ENCODE measurements around the gene GBP1.
"Not testable (repeated sequence)": the region's sequence is repeated elsewhere in the genome, so short reads cannot be mapped to it uniquely, and the experiment has no call there.

GBP1 gene

DNA sequence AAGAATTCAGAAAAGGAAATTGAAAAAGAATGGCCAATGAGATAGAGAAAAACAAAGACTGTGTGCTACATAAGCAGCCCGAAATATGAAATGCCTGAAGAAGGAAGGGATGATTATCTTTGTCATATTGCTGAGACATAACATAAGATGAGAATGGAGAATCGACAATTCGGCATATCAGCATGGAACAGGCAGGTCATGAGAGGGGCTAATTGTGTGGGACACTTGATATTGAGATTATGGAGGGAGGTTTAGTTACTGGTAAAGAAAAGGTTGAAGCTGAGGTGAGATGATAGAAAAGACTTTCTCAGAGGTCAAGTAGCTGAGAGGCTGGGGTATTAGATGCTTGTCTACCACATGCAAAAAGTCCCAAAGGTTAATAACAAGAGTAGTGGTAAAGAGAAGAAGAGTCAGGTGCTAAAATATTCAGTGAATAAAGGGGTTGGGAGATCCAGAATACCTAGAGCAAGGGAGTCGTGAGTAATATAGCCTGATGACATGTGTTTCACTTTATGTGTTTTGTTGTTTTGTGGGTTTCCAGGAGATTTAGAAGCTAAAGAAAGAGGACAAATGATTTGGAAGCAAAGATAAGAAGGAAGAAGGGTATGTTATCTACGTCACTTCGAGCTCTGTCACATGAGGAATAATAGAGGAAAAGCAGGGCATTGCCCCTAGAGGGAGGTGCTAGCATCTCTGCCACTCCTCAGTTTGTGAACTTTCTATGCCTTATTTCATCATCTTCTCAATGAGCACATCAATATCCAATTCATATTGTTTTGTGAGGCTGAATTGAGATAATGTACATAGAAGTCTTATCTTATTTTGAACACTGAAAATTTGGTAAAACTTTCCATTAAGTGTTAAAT, 18.5 kb downstream of the GBP1 start:
- H3K4me1 ChIP-seq (ENCODE audit: control insufficient read depth in 2 of 2, insufficient read depth in 1 of 2, low read depth in 1 of 2, low read length in 2 of 2); H2BK15ac ChIP-seq (ENCODE audit: low read length); H2BK120ac ChIP-seq (ENCODE audit: low read depth, low read length); H3K9ac ChIP-seq (ENCODE audit: low read depth, low read length, poor library complexity); H3K23ac ChIP-seq (ENCODE audit: low read depth, low read length, poor library complexity); H3K14ac ChIP-seq (ENCODE audit: low read length); H3K18ac ChIP-seq (ENCODE audit: low read length); DNase-seq (ENCODE audit: low spot score); H4K8ac ChIP-seq (ENCODE audit: low read depth, low read length); H3K27me3 ChIP-seq (ENCODE audit: control insufficient read depth in 3 of 3, insufficient read depth in 3 of 3, low read depth in 1 of 3, low read length in 3 of 3); H3K4ac ChIP-seq (ENCODE audit: low read length); H4K91ac ChIP-seq (ENCODE audit: low read depth, low read length, poor library complexity); H3K9me3 ChIP-seq (replicated peaks in 1 of 2; ENCODE audit: control insufficient read depth in 2 of 2, insufficient read depth in 1 of 2, low read depth in 1 of 2, low read length in 2 of 2); H3K4me2 ChIP-seq (ENCODE audit: insufficient read depth, low read length, poor library complexity, severe bottlenecking); H3K4me3 ChIP-seq (ENCODE audit: low read length in 2 of 2); H3K27ac ChIP-seq (replicated peaks; ENCODE audit: low read length); H2BK12ac ChIP-seq (ENCODE audit: low read length); H2BK5ac ChIP-seq (ENCODE audit: low read length); H3K36me3 ChIP-seq (replicated peaks in 1 of 2; ENCODE audit: control insufficient read depth in 2 of 2, insufficient read depth in 2 of 2, low read length in 2 of 2); H2AK5ac ChIP-seq (ENCODE audit: low read depth, low read length); H3K79me1 ChIP-seq (ENCODE audit: low read depth, low read length); H2AFZ ChIP-seq (ENCODE audit: low read length): not testable (repeated sequence)
- no CpG with 5 or more reads among the region's 6 CpGs for WGBS, 2 donors (ENCODE audit: extremely low coverage in 2 of 2, insufficient read length in 2 of 2, insufficient replicate concordance in 1 of 2)

DNA sequence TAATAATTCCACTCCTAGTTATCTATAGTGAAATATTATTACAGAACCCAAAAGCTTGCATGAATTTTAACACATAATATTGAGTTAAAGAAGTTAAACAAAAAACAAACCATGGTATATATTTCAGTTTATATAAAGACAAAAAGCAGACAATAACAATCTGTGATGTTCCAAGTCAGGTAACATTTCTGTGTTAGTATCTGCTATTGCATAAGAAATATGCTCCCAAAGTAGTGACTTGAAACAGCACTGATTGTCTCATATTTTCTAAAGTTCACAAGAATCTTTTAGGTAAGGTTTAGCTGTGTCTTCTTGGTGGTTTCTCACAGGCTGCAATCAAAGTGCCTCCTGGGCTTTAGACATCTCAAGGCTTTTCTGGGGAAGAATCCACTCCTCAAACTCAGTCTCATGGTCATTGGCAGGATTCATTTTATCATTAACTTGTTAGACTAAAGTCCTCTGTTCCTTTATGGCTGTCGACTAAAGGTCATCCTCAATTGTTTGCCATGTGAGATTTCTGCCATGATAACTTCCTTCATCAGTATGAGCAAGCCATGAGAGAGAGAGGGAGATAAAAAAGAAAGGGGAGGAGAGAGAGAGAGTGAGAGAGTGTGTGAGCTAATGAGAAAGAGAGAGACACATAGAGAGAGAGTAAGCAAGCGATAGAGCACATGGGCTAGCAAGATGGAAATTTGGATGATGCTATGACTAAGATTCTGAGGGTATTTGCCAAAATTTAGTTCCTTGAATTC, 19.9 kb downstream of the GBP1 start:
- H3K27ac ChIP-seq (replicated peaks; ENCODE audit: low read length), result no peak overlapping the region
- no peak overlapping the region for H2BK12ac ChIP-seq (ENCODE audit: low read length)
- H3K9ac ChIP-seq (ENCODE audit: low read depth, low read length, poor library complexity), result no peak overlapping the region
- H3K36me3 ChIP-seq (replicated peaks in 1 of 2; ENCODE audit: control insufficient read depth in 2 of 2, insufficient read depth in 2 of 2, low read length in 2 of 2), result no peaks in the 10 kb centered on the region
- no peaks in the 10 kb centered on the region for H3K79me1 ChIP-seq (ENCODE audit: low read depth, low read length)
- no peak for DNase-seq (ENCODE audit: low spot score)
- H3K27me3 ChIP-seq (ENCODE audit: control insufficient read depth in 3 of 3, insufficient read depth in 3 of 3, low read depth in 1 of 3, low read length in 3 of 3), result no peaks in the 10 kb centered on the region
- no peak overlapping the region for H3K23ac ChIP-seq (ENCODE audit: low read depth, low read length, poor library complexity)
- no CpG with 5 or more reads among the region's 2 CpGs for WGBS, 2 donors (ENCODE audit: extremely low coverage in 2 of 2, insufficient read length in 2 of 2, insufficient replicate concordance in 1 of 2)
- H2AFZ ChIP-seq (ENCODE audit: low read length), result no peak overlapping the region
- no peak overlapping the region for H3K4ac ChIP-seq (ENCODE audit: low read length)
- H3K4me3 ChIP-seq (ENCODE audit: low read length in 2 of 2), result no peak overlapping the region
- no peak overlapping the region for H3K18ac ChIP-seq (ENCODE audit: low read length)
- peaks cover 0 to 4% of the 10 kb centered on the region in 2 donors for H3K9me3 ChIP-seq (replicated peaks in 1 of 2; ENCODE audit: control insufficient read depth in 2 of 2, insufficient read depth in 1 of 2, low read depth in 1 of 2, low read length in 2 of 2)
- no peak overlapping the region for H3K14ac ChIP-seq (ENCODE audit: low read length)
- no peak overlapping the region for H3K4me2 ChIP-seq (ENCODE audit: insufficient read depth, low read length, poor library complexity, severe bottlenecking)
- H2BK5ac ChIP-seq (ENCODE audit: low read length), result no peak overlapping the region
- H4K91ac ChIP-seq (ENCODE audit: low read depth, low read length, poor library complexity), result no peak overlapping the region
- H3K4me1 ChIP-seq (ENCODE audit: control insufficient read depth in 2 of 2, insufficient read depth in 1 of 2, low read depth in 1 of 2, low read length in 2 of 2), result no peaks in the 10 kb centered on the region
- no peak overlapping the region for H2BK15ac ChIP-seq (ENCODE audit: low read length)
- no peak overlapping the region for H4K8ac ChIP-seq (ENCODE audit: low read depth, low read length)
- H2AK5ac ChIP-seq (ENCODE audit: low read depth, low read length), result no peak overlapping the region
- no peak overlapping the region for H2BK120ac ChIP-seq (ENCODE audit: low read depth, low read length)

DNA sequence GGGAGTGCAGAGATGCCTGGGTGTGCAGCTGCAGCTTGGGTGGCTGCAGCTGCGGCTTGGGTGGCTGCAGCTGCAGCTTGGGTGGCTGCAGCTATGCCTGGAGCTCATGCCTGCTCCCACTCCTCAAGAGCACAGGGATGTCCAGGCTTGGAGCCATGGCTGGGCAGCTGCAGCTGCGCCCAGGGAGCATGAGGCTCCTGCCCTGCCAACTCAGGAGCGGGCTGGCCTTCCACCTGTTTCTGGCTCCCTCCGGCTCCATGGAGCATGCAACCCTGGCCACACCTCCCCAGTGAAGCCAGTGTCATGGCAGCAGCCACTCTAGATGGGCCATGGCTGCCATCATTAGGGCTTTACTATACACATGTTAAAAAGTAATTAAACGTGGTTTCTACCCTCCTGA, 21.1 kb downstream of the GBP1 start:
- no peak overlapping the region for H2BK15ac ChIP-seq (ENCODE audit: low read length)
- H3K4ac ChIP-seq (ENCODE audit: low read length), result no peak overlapping the region
- no peak overlapping the region for H2BK12ac ChIP-seq (ENCODE audit: low read length)
- peaks cover 0 to 4% of the 10 kb centered on the region in 2 donors for H3K9me3 ChIP-seq (replicated peaks in 1 of 2; ENCODE audit: control insufficient read depth in 2 of 2, insufficient read depth in 1 of 2, low read depth in 1 of 2, low read length in 2 of 2)
- H3K27me3 ChIP-seq (ENCODE audit: control insufficient read depth in 3 of 3, insufficient read depth in 3 of 3, low read depth in 1 of 3, low read length in 3 of 3), result no peaks in the 10 kb centered on the region
- H3K14ac ChIP-seq (ENCODE audit: low read length), result no peak overlapping the region
- no peak overlapping the region for H4K8ac ChIP-seq (ENCODE audit: low read depth, low read length)
- no peaks in the 10 kb centered on the region for H3K4me1 ChIP-seq (ENCODE audit: control insufficient read depth in 2 of 2, insufficient read depth in 1 of 2, low read depth in 1 of 2, low read length in 2 of 2)
- no peaks in the 10 kb centered on the region for H3K36me3 ChIP-seq (replicated peaks in 1 of 2; ENCODE audit: control insufficient read depth in 2 of 2, insufficient read depth in 2 of 2, low read length in 2 of 2)
- H2BK5ac ChIP-seq (ENCODE audit: low read length), result no peak overlapping the region
- no peak overlapping the region for H3K9ac ChIP-seq (ENCODE audit: low read depth, low read length, poor library complexity)
- no CpG with 5 or more reads among the region's 5 CpGs for WGBS, 2 donors (ENCODE audit: extremely low coverage in 2 of 2, insufficient read length in 2 of 2, insufficient replicate concordance in 1 of 2)
- H3K23ac ChIP-seq (ENCODE audit: low read depth, low read length, poor library complexity), result no peak overlapping the region
- no peak overlapping the region for H3K4me3 ChIP-seq (ENCODE audit: low read length in 2 of 2)
- no peak overlapping the region for H2BK120ac ChIP-seq (ENCODE audit: low read depth, low read length)
- H2AFZ ChIP-seq (ENCODE audit: low read length), result no peak overlapping the region
- H3K27ac ChIP-seq (replicated peaks; ENCODE audit: low read length), result no peak overlapping the region
- H2AK5ac ChIP-seq (ENCODE audit: low read depth, low read length), result no peak overlapping the region
- no peak for DNase-seq (ENCODE audit: low spot score)
- no peak overlapping the region for H3K4me2 ChIP-seq (ENCODE audit: insufficient read depth, low read length, poor library complexity, severe bottlenecking)
- H4K91ac ChIP-seq (ENCODE audit: low read depth, low read length, poor library complexity), result no peak overlapping the region
- no peak overlapping the region for H3K18ac ChIP-seq (ENCODE audit: low read length)
- no peaks in the 10 kb centered on the region for H3K79me1 ChIP-seq (ENCODE audit: low read depth, low read length)

DNA sequence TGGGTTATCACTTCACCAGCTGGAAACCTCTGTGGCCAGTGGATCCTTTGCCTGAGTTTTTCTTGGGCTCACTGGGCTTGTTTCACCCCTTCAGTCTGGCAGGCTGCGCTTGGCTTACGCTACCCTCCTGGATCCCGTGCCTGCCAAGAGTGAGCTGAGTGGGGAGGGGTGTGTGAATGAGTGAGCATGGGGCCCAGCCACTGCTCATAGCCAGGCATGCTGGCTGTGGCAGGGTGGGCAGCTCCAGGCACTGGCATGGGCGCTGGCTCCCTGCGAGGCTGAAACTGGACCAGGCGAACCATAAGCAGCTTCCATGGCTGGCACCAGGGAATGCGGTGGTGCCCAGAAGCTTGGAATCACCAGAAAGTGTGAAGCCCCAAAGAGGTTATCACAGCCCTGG, 22.5 kb downstream of the GBP1 start:
- no peak for DNase-seq (ENCODE audit: low spot score)
- Histone ChIP-seq H3K79me1 (ENCODE audit: low read depth, low read length) (no peaks in the 10 kb centered on the region), H3K18ac (ENCODE audit: low read length) (no peak overlapping the region), H4K91ac (ENCODE audit: low read depth, low read length, poor library complexity) (no peak overlapping the region), H3K27ac (replicated peaks; ENCODE audit: low read length) (no peak overlapping the region), H3K9me3 (replicated peaks in 1 of 2; ENCODE audit: control insufficient read depth in 2 of 2, insufficient read depth in 1 of 2, low read depth in 1 of 2, low read length in 2 of 2) (peaks cover 0 to 4% of the 10 kb centered on the region in 2 donors), H3K4me2 (ENCODE audit: insufficient read depth, low read length, poor library complexity, severe bottlenecking) (no peak overlapping the region), H2AK5ac (ENCODE audit: low read depth, low read length) (no peak overlapping the region), H3K27me3 (ENCODE audit: control insufficient read depth in 3 of 3, insufficient read depth in 3 of 3, low read depth in 1 of 3, low read length in 3 of 3) (no peaks in the 10 kb centered on the region), H3K4me3 (ENCODE audit: low read length in 2 of 2) (no peak overlapping the region), H2BK15ac (ENCODE audit: low read length) (no peak overlapping the region), H3K4ac (ENCODE audit: low read length) (no peak overlapping the region), H3K4me1 (ENCODE audit: control insufficient read depth in 2 of 2, insufficient read depth in 1 of 2, low read depth in 1 of 2, low read length in 2 of 2) (no peaks in the 10 kb centered on the region), H3K36me3 (replicated peaks in 1 of 2; ENCODE audit: control insufficient read depth in 2 of 2, insufficient read depth in 2 of 2, low read length in 2 of 2) (no peaks in the 10 kb centered on the region), H4K8ac (ENCODE audit: low read depth, low read length) (no peak overlapping the region), H3K14ac (ENCODE audit: low read length) (peak overlapping the region; percentile 82), H3K9ac (ENCODE audit: low read depth, low read length, poor library complexity) (no peak overlapping the region), H2BK5ac (ENCODE audit: low read length) (no peak overlapping the region), H3K23ac (ENCODE audit: low read depth, low read length, poor library complexity) (no peak overlapping the region), H2AFZ (ENCODE audit: low read length) (no peak overlapping the region), H2BK12ac (ENCODE audit: low read length) (no peak overlapping the region), H2BK120ac (ENCODE audit: low read depth, low read length) (no peak overlapping the region)
- no CpG with 5 or more reads among the region's 7 CpGs for WGBS, 2 donors (ENCODE audit: extremely low coverage in 2 of 2, insufficient read length in 2 of 2, insufficient replicate concordance in 1 of 2)
